Endometrial microvascular endothelial cells (primary cell): Measurements from ENCODE around the gene HOMER3. TPM values are rescaled to one million over a fixed set of nuclear protein-coding genes. Genes with fewer than 3 reads are reported as not detected.

Experiments used
- in situ Hi-C: cut with HindIII; loops from 2 replicates; pipeline ENCODE4 v1.10.0; 2017; ENCODE audit warnings: low sequenced_read_pairs, low pct_unique_long_range_greater_than_20kb; ENCODE audit errors: inconsistent ontology term
- total RNA-seq: library from RNA; depleted of rRNA; stranded (reverse); fragments of >200 nt; gene quantifications from one replicate; pipeline ENCODE4 v1.2.3, GENCODE V29; 2015; ENCODE audit errors: inconsistent ontology term

HOMER3 gene
- total RNA-seq = 80.6 TPM

DNA sequence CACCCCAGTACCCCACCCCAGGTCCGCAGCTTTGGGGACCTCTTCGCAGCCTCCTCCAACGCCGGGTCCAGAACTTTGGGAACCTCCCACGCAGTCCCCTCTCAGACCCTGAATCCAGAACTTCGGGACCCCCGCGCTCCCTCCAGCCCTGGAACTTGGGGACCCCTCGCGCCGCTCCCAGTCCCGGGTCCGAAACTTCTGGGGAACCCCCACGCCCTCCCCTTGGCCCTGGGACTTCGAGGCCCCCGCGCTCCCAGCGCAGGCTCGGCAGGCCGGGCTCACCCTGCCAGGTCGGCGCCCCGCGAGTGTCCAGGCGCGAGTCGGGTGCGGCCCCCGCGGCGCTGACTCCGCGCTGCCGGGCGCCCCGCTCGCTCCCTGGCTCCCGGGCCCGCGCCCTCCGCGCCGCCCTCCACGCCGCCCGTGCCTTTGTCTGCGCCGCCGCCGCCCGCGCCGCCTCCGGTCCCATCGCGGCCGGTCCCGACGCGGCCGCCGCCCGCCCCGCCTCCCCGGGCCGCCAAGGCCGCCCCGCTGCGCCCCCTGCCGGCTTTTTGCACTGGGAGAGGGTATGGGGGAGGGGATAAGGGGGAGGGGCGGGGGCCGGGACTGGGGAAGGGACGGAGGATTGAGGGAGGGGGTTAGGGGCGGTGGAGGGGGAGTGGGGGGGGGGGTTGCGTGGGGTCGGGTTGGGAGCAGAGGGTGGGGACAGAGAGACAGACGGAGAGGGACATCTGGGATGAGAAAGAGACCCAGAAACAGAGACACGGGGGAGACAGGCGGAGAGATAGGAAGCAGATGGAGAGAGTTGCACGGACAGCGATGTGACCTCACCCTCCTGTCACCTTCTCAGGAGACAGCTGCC, at the start of gene HOMER3:
Gene HOMER3, minus strand, starts transcription at position 449 of the 859 bp plus-strand sequence. CDS start 2,235 bp downstream, outside the sequence.
- in situ Hi-C loops = no loop called here

- in situ Hi-C loops = no loop called here
Observed at GRCh38 chr19:18990128-18990708, 49.2 kb upstream of the HOMER3 start.

GRCh38 chr19:18989316-18989715, 48.3 kb upstream of the HOMER3 start:
- in situ Hi-C loops = no loop called here

DNA sequence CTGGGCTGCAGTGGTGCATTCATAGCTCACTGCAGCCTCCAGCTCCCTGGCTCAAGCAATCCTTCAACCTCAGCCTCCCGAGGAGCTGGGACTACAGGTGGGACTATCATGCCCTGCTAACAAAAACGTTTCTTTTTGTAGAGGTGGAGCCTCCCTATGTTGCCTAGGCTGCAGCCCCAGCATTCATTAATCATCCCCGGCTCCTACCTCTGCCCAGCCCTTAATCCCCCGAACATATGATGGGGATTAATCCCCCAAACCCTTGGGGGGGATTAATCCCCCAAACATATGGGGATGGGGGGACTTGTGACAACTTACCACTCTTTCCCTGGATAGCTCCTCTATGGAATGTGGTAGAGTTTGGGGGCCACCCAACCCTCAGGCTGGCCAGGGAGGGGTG, 46.4 kb upstream of the HOMER3 start:
- in situ Hi-C loops = no loop called here

GRCh38 chr19:18985257-18985656, 44.2 kb upstream of the HOMER3 start:
- in situ Hi-C loops = no loop called here

GRCh38 chr19:18984251-18984650, 43.2 kb upstream of the HOMER3 start:
- in situ Hi-C loops = no loop called here

DNA sequence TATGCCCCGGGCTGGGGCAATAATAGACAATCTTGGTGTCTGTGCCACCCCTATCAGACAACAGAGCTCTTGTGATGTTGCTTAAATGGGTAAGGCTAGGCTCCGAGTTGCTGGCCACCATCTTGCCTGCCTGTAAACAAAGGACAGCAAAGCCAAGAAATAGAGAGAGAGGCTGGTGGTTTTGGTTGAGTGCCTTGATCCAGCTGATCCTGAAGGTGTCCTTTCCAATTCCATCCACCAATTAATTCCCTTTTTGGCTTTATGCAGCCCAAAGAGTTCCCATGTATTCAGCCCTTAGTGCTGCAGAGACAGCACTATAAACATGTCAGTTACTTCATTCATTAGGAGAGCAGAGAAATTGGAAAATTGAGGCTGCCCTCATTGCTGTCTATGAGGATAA, 41.7 kb upstream of the HOMER3 start:
- in situ Hi-C loops = no loop called here

DNA sequence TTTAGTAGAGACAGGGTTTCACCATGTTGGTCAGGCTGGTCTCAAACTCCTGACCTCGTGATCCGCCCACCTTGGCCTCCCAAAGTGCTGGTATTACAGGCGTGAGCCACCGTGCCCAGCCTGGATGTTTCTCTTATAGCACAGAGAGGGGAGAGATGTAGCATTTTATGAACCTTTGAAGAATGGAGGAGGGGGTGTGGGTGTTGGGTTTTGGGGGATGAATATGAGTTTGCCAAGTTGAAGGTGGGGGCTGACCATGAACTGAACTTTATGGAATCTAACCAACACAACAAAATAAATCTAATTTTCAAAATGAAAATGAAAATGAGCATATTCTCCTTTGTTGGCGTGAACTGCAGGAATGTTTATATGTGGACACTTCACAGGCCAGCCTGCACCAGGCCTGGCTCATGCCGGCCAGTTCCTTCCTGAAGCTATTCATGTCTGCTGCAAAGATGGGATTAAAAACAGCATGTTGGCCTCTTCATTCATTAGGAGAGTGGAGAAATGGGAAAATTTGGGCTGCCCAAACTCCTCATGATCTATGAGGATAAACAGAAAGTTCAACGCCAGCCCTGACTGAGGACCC, 39.5 kb upstream of the HOMER3 start:
- in situ Hi-C loops = no loop called here

GRCh38 chr19:18978616-18979015, 37.6 kb upstream of the HOMER3 start:
- in situ Hi-C loops = no loop called here

GRCh38 chr19:18975869-18976268, 34.9 kb upstream of the HOMER3 start:
- in situ Hi-C loops = no loop called here

- in situ Hi-C loops = no loop called here
Observed at GRCh38 chr19:18975011-18975410, 34.0 kb upstream of the HOMER3 start.

DNA sequence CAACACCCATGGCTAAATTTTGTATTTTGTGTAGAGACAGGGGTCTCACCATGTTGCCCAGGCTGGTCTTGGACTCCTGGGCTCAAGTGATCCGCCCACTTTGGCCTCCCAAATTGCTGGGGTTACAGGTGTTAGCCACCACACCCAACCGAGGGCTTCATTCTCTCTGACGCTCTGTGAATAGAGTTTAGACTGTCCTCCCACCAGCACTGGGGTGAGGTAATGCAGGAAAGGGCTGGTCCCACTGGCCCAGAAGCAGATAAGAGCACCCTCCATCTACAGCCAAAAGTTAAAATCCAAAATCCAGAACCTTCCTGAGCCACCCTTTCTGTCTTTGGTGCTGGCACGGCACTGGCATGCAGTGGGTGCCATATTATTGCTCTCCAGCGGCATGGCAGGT, 31.8 kb upstream of the HOMER3 start:
- in situ Hi-C loops = no loop called here

DNA sequence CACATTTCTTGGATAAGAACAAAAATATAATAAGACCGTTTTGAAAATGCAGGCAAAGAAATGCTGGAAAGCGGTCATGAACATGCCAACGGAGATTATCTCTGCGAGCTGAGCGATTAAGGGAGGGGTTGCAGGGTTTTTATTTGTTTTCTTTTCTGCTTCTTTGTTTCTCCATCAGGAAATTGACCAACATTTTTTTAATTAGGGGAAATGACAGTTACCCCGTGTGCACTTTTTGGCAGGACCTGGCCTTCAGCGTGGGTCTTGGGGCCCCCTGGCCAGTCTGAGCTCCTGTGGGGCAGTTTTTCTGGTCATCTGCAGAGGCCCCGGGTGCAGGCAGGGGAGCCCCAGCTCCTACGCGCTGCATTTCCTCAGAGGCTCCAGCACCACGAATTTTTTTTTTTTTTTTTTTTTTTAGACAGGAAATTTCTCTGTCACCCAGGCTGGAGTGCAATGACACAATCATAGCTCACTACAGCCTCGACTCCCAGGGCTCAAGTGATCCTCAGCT, 31.3 kb upstream of the HOMER3 start:
- in situ Hi-C loops = no loop called here

- in situ Hi-C loops = no loop called here
Observed at GRCh38 chr19:18969931-18970659, 29.1 kb upstream of the HOMER3 start.

DNA sequence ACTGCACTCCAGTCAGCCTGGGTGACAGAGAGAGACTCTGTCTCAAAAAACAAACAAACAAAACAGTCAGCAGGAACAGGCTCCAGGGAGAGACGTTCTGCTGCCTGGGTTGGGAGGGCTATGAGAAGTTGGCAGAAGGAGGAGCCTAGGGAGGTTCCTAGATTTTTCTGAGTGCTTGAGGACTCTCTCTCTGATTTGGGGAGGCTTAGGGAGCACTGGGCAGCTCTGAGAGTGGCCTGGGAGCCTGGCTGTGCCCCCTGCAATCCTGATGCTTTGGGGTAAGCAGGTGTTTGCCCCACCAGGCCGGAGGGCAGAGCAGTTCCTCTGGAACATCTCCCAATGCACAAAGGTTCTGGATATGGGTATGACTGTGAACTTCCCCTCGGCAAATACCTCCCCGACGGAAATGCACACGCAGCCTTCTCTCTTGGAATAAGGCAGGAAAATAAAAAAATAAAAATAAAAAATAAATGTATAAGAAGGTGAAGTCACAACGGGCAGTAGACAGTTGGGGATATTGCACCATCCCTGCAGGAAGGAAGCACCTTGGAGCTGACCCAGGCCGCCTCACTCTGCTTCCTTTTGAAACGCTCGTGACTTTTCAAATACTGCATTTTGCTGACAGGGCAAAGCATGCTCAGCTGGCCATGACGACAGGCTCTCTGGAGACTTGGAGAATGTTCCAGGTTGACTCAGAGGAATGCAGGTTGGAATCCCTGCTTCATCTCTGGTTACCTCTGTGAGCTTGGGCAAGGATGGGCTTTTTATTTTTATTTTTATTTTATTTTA, 26.5 kb upstream of the HOMER3 start:
- in situ Hi-C loops = no loop called here

DNA sequence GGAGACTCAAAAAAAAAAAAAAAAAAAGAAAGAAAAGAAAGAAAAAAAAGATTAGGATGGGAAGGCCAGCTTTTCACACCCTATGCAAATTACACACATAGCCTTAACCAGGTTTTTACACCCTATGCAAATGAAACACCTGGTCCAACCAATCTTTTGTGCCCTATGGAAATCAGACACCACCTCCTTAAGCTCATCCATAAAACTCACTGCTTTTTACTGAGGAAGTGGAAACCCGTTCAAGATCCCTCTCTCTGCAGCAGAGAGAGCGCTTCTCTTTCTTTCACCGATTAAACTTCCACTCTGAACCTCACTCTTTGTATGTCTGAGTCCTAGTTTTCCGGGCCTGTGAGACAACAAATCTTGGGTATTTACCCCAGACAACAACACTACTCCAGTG, 25.3 kb upstream of the HOMER3 start:
- in situ Hi-C loops = no loop called here

DNA sequence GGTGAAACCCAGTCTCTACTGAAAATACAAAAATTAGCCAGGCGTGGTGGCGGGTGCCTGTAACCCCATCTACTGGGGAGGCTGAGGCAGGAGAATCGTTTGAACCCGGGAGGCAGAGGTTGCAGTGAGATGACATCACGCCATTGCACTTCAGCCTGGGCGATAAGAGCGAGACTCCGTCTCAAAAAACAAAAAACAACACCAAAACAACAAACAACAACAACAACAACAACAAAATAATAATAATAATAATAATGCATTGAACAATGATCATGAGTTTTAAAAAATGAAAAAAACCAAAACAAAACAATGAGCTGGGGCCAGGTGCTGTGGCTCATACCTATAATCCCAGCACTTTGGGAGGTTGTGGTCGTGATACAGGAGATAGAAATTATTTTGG, 23.1 kb upstream of the HOMER3 start:
- in situ Hi-C loops = no loop called here

GRCh38 chr19:18961767-18962620, 21.0 kb upstream of the HOMER3 start:
- in situ Hi-C loops = no loop called here
